Measurements from ENCODE around the gene SOBP. TPM values are rescaled to one million over a fixed set of nuclear protein-coding genes. Genes with fewer than 3 reads are reported as not detected.

Gene SOBP
- total and polyA plus RNA-seq, 2 donors (not counting 1 experiment from before 2014, with no cell fraction given), result 0.82 to 1.5 TPM

GRCh38 chr6:107479089-107479690 lies 10.7 kb upstream of the SOBP start:
- ChIA-PET CTCF (no interaction called here), POLR2A (no interaction called here)
- Histone ChIP-seq H4K20me1 (ENCODE audit: control insufficient read depth, insufficient read depth, low read length, poor library complexity, severe bottlenecking) (no peaks in the 10 kb centered on the region), H3K4me2 (replicated peaks; ENCODE audit: low read depth, low read length, poor library complexity, severe bottlenecking) (no peak overlapping the region), H3K79me2 (ENCODE audit: control insufficient read depth, insufficient read depth, low read length) (no peaks in the 10 kb centered on the region), H3K27me3 (replicated peaks in 1 of 4; ENCODE audit: control extremely low read depth in 1 of 4, control insufficient read depth in 3 of 4, insufficient read depth in 4 of 4, low read length in 3 of 4) (peaks cover 0 to 11% (median 8%) of the 10 kb centered on the region in 4 experiments), H2AFZ (ENCODE audit: insufficient read depth, low read depth, low read length, poor library complexity, severe bottlenecking) (no peak overlapping the region), H3K36me3 (replicated peaks in 1 of 2; ENCODE audit: control extremely low read depth in 1 of 2, control insufficient read depth in 1 of 2, extremely low read depth in 1 of 2, insufficient read depth in 2 of 2, low read length in 1 of 2) (no peaks in the 10 kb centered on the region), H3K4me1 (ENCODE audit: control insufficient read depth in 2 of 2, insufficient read depth in 2 of 2, low read length in 2 of 2) (no peaks in the 10 kb centered on the region), H3K27ac (ENCODE audit: low read length in 2 of 2) (no peak overlapping the region), H3K4me3 (ENCODE audit: control extremely low read depth in 1 of 5, extremely low read depth in 1 of 5, insufficient read depth in 1 of 5, low read depth in 2 of 5, low read length in 4 of 5) (no peak overlapping the region), H3K9me3 (ENCODE audit: control extremely low read depth in 1 of 3, control insufficient read depth in 2 of 3, insufficient read depth in 1 of 3, low read length in 2 of 3) (no peaks in the 10 kb centered on the region), H3K9ac (ENCODE audit: low read length) (no peak overlapping the region)
- H3K27ac Mint-ChIP-seq, result no peak overlapping the region
- H3K9me3 Mint-ChIP-seq (ENCODE audit: insufficient read depth), result no peaks in the 10 kb centered on the region
- DNase-seq (no peak), ATAC-seq (ENCODE audit: low read depth) (no peak)
- intact Hi-C loops (cut with micrococcal nuclease), result no loop called here
- H3K4me1 Mint-ChIP-seq, result no peaks in the 10 kb centered on the region
- TF ChIP-seq CTCF (IDR thresholded peaks at IDR 0.05), result no peak
- no peak for TF ChIP-seq EZH2 (IDR thresholded peaks at IDR 0.05; ENCODE audit: borderline replicate concordance, insufficient read depth, low read depth, low read length, poor library complexity, severe bottlenecking)
- peaks cover 31% of the 10 kb centered on the region for H3K27me3 Mint-ChIP-seq
- H3K4me3 Mint-ChIP-seq, result no peak overlapping the region
- WGBS (ENCODE audit: insufficient coverage), result no CpG with 5 or more reads among the region's 4 CpGs

- CTCF ChIA-PET, result interaction anchor here (1.4 kb wide), 1 partner anchor 26 kb away, joined by 3 read pairs; the partner anchor contains the start of gene PDSS2
- Mint-ChIP-seq H3K27ac (no peak overlapping the region), H3K27me3 (peaks cover 56% of the 10 kb centered on the region), H3K9me3 (ENCODE audit: insufficient read depth) (no peaks in the 10 kb centered on the region), H3K4me3 (no peak overlapping the region), H3K4me1 (peaks cover 15% of the 10 kb centered on the region)
- WGBS (ENCODE audit: insufficient coverage), result 92% methylated on average over 2 of the region's 4 CpGs
- peaks cover 0 to 40% (median 31%) of the 10 kb centered on the region in 4 experiments for H3K27me3 ChIP-seq (replicated peaks in 1 of 4; ENCODE audit: control extremely low read depth in 1 of 4, control insufficient read depth in 3 of 4, insufficient read depth in 4 of 4, low read length in 3 of 4)
- peaks cover 17 to 18% of the 10 kb centered on the region in 2 donors for H3K4me1 ChIP-seq (ENCODE audit: control insufficient read depth in 2 of 2, insufficient read depth in 2 of 2, low read length in 2 of 2)
- no peak overlapping the region for H3K4me3 ChIP-seq (ENCODE audit: control extremely low read depth in 1 of 5, extremely low read depth in 1 of 5, insufficient read depth in 1 of 5, low read depth in 2 of 5, low read length in 4 of 5)
- H3K9me3 ChIP-seq (ENCODE audit: control extremely low read depth in 1 of 3, control insufficient read depth in 2 of 3, insufficient read depth in 1 of 3, low read length in 2 of 3), result peaks cover 0 to 9% (median 0%) of the 10 kb centered on the region in 3 donors
- H3K27ac ChIP-seq (ENCODE audit: low read length in 2 of 2), result no peak overlapping the region
- H3K9ac ChIP-seq (ENCODE audit: low read length), result no peak overlapping the region
- no peak overlapping the region for H3K4me2 ChIP-seq (replicated peaks; ENCODE audit: low read depth, low read length, poor library complexity, severe bottlenecking)
- no peak for DNase-seq
- TF ChIP-seq CTCF (IDR thresholded peaks at IDR 0.05) (no peak), EZH2 (IDR thresholded peaks at IDR 0.05; ENCODE audit: borderline replicate concordance, insufficient read depth, low read depth, low read length, poor library complexity, severe bottlenecking) (no peak)
- no peaks in the 10 kb centered on the region for H3K79me2 ChIP-seq (ENCODE audit: control insufficient read depth, insufficient read depth, low read length)
- H2AFZ ChIP-seq (ENCODE audit: insufficient read depth, low read depth, low read length, poor library complexity, severe bottlenecking), result no peak overlapping the region
- POLR2A ChIA-PET, result no interaction called here
- intact Hi-C loops (cut with micrococcal nuclease), result loop anchor here (5.0 kb wide), 2 partner anchors 172 to 368 kb away; partner anchors contain the start of gene BEND3
- H4K20me1 ChIP-seq (ENCODE audit: control insufficient read depth, insufficient read depth, low read length, poor library complexity, severe bottlenecking), result no peaks in the 10 kb centered on the region
- no peak for ATAC-seq (ENCODE audit: low read depth)
- H3K36me3 ChIP-seq (replicated peaks in 1 of 2; ENCODE audit: control extremely low read depth in 1 of 2, control insufficient read depth in 1 of 2, extremely low read depth in 1 of 2, insufficient read depth in 2 of 2, low read length in 1 of 2), result no peaks in the 10 kb centered on the region
Measured at GRCh38 chr6:107485157-107485556, 4.8 kb upstream of the SOBP start.
